ENCODE measurements around the gene ZP4.

- TF ChIP-seq YY1 (IDR thresholded peaks at IDR 0.05; ENCODE audit: insufficient read depth, insufficient read length) (no peak), ZNF274 (IDR thresholded peaks at IDR 0.05; ENCODE audit: low read depth, low read length) (no peak)
Observed at GRCh38 chr1:237888143-237888542, 2.6 kb downstream of the ZP4 start.
